Hepatocyte (in vitro differentiated cells): ENCODE results near the gene SNED1. TPM values are rescaled to one million over a fixed set of nuclear protein-coding genes. Genes with fewer than 3 reads are reported as not detected.

Source experiments
- DNase-seq: peaks from one replicate; pipeline ENCODE4 v3.0.0-alpha.2; 2016; ENCODE audit warnings: low spot score
- H2AFZ ChIP-seq: fragments of 200-600 bp; sonication (generic); 2 replicates; pipeline ENCODE4 v1.6.0; 2016; ENCODE audit warnings: antibody characterized with exemption, mild to moderate bottlenecking
- H3K27ac ChIP-seq: fragments of 200-600 bp; sonication (generic); 2 replicates; pipeline ENCODE4 v1.5.1; 2016; ENCODE audit warnings: mild to moderate bottlenecking
- H3K27me3 ChIP-seq: fragments of 200-600 bp; sonication (generic); 2 replicates; pipeline ENCODE4 v1.6.1; 2016
- H3K36me3 ChIP-seq: fragments of 200-600 bp; sonication (generic); replicated peaks from 2 replicates; pipeline ENCODE4 v1.5.1; 2016; ENCODE audit warnings: low read depth; ENCODE audit not compliant: insufficient read depth
- H3K4me1 ChIP-seq: fragments of 200-600 bp; sonication (generic); 2 replicates; pipeline ENCODE4 v1.5.1; 2016; ENCODE audit warnings: mild to moderate bottlenecking, moderate library complexity; ENCODE audit not compliant: insufficient read depth
- H3K4me2 ChIP-seq: fragments of 200-600 bp; sonication (generic); 2 replicates; pipeline ENCODE4 v1.6.0; 2016
- H3K4me3 ChIP-seq: fragments of 200-600 bp; sonication (generic); 2 replicates; pipeline ENCODE4 v1.5.1; 2016; ENCODE audit warnings: mild to moderate bottlenecking
- H3K79me2 ChIP-seq: fragments of 200-600 bp; sonication (generic); 2 replicates; pipeline ENCODE4 v1.6.0; 2017; ENCODE audit warnings: mild to moderate bottlenecking
- H3K9me2 ChIP-seq: fragments of 200-600 bp; sonication (generic); replicated peaks from 2 replicates; pipeline ENCODE4 v1.6.0; 2017; ENCODE audit warnings: mild to moderate bottlenecking; ENCODE audit not compliant: insufficient read depth
- H3K9me3 ChIP-seq: fragments of 200-600 bp; sonication (generic); 2 replicates; pipeline ENCODE4 v1.5.1; 2016; ENCODE audit warnings: low read depth, mild to moderate bottlenecking
- H4K20me1 ChIP-seq: fragments of 200-600 bp; sonication (generic); 2 replicates; pipeline ENCODE4 v1.6.0; 2016; ENCODE audit warnings: mild to moderate bottlenecking; ENCODE audit not compliant: insufficient read depth, poor library complexity, severe bottlenecking
- CTCF ChIP-seq: fragments of 200-600 bp; sonication (generic); IDR thresholded peaks from 2 replicates; pipeline ENCODE4 v1.5.1; 2016; ENCODE audit warnings: antibody characterized with exemption, mild to moderate bottlenecking; ENCODE audit not compliant: poor library complexity
- EZH2 ChIP-seq: fragments of 200-600 bp; sonication (generic); IDR thresholded peaks from 2 replicates; pipeline ENCODE4 v1.6.1; 2016; ENCODE audit warnings: antibody characterized with exemption, mild to moderate bottlenecking, borderline replicate concordance
- EZH2phosphoT487 ChIP-seq: fragments of 200-600 bp; sonication (generic); IDR thresholded peaks from one replicate; pipeline ENCODE4 v1.6.1; 2018; ENCODE audit warnings: antibody characterized with exemption, mild to moderate bottlenecking, low read depth, moderate library complexity; ENCODE audit not compliant: unreplicated experiment, severe bottlenecking
- WGBS: methylation state at CpG from one replicate; pipeline ENCODE4 v1.1.6; 2016; ENCODE audit warnings: low lambda C conversion rate; ENCODE audit errors: missing lambda C conversion rate; 5-methylcytosine and 5-hydroxymethylcytosine counted together
- polyA plus RNA-seq: library from polyadenylated mRNA; unstranded; fragments of >200 nt; fragmentation: Nextera tagmentation; extraction: Ambion mirVana; gene quantifications from 2 replicates; pipeline ENCODE4 v1.2.1, GENCODE V29; 2016
- total RNA-seq: library from RNA; depleted of rRNA; stranded (reverse); fragments of >200 nt; gene quantifications from 2 replicates; pipeline ENCODE4 v1.2.3, GENCODE V29; 2014

Gene SNED1
- total and polyA plus RNA-seq, 2 experiments from 2014 or later = 4.6 to 6.5 TPM

- Histone ChIP-seq H3K9me3 (no peaks in the 10 kb centered on the region), H3K36me3 (no peaks in the 10 kb centered on the region), H3K4me1 (peaks cover 35% of the 10 kb centered on the region), H3K4me3 (no peak overlapping the region), H4K20me1 (no peaks in the 10 kb centered on the region), H3K27ac (no peak overlapping the region), H2AFZ (no peak overlapping the region), H3K79me2 (no peaks in the 10 kb centered on the region), H3K4me2 (peak overlapping the region; percentile 37), H3K27me3 (peaks cover 2% of the 10 kb centered on the region), H3K9me2 (no peaks in the 10 kb centered on the region)
- no peak for DNase-seq
- WGBS = 65% methylated on average over 16 of the region's 16 CpGs
- TF ChIP-seq EZH2phosphoT487 (no peak), CTCF (no peak), EZH2 (no peak)
These were observed 4.1 kb upstream of the SNED1 start for GRCh38 chr2:240994171-240994896.

GRCh38 chr2:240995041-240996021 lies 3.1 kb upstream of the SNED1 start:
- no peak overlapping the region for H3K27ac ChIP-seq
- H3K4me3 ChIP-seq = no peak overlapping the region
- H4K20me1 ChIP-seq = no peaks in the 10 kb centered on the region
- DNase-seq = no peak
- no peak overlapping the region for H2AFZ ChIP-seq
- H3K79me2 ChIP-seq = no peaks in the 10 kb centered on the region
- H3K4me2 ChIP-seq = no peak overlapping the region
- TF ChIP-seq EZH2phosphoT487 (no peak), CTCF (no peak), EZH2 (no peak)
- H3K9me3 ChIP-seq = no peaks in the 10 kb centered on the region
- no peaks in the 10 kb centered on the region for H3K36me3 ChIP-seq
- H3K4me1 ChIP-seq = peaks cover 35% of the 10 kb centered on the region
- WGBS = 87% methylated on average over 24 of the region's 24 CpGs
- H3K27me3 ChIP-seq = peaks cover 11% of the 10 kb centered on the region
- H3K9me2 ChIP-seq = no peaks in the 10 kb centered on the region

- Histone ChIP-seq H3K27me3 (peaks cover 12% of the 10 kb centered on the region), H3K4me1 (peaks cover 35% of the 10 kb centered on the region), H3K4me3 (no peak overlapping the region), H3K36me3 (no peaks in the 10 kb centered on the region), H3K4me2 (no peak overlapping the region), H4K20me1 (no peaks in the 10 kb centered on the region), H3K9me3 (no peaks in the 10 kb centered on the region), H3K27ac (no peak overlapping the region), H3K9me2 (no peaks in the 10 kb centered on the region), H2AFZ (no peak overlapping the region), H3K79me2 (no peaks in the 10 kb centered on the region)
- 88% methylated on average over 19 of the region's 19 CpGs for WGBS
- DNase-seq = no peak
- TF ChIP-seq EZH2phosphoT487 = no peak
- no peak for TF ChIP-seq EZH2
- TF ChIP-seq CTCF = no peak
These were observed 2.1 kb upstream of the SNED1 start for GRCh38 chr2:240996161-240996833.
